Prostate gland (tissue), 2 donors: ENCODE measurements around the gene IL32. TPM values are rescaled to one million over a fixed set of nuclear protein-coding genes. Genes with fewer than 3 reads are reported as not detected.
"Not testable (repeated sequence)": the region's sequence is repeated elsewhere in the genome, so short reads cannot be mapped to it uniquely, and the experiment has no call there.

ENCODE experiments used
- DNase-seq: peaks from one replicate; pipeline ENCODE4 v3.0.0-alpha.2; 2019; ENCODE audit warnings: low spot score
- H3K27ac ChIP-seq, 2 donors: fragments of 200-600 bp; sonication (generic); 2 replicates each; pipeline ENCODE4 v1.5.1; 2017 to 2019
- H3K27me3 ChIP-seq: fragments of 200-600 bp; sonication (generic); replicated peaks from 2 replicates; pipeline ENCODE4 v1.5.1; 2019; ENCODE audit not compliant: insufficient read depth
- H3K36me3 ChIP-seq, 2 donors: fragments of 200-600 bp; sonication (generic); 1 replicate in 1 of 2; 2 replicates in 1 of 2; pipeline versions ENCODE4 v1.5.1 to v1.8.1; 2017 to 2019
- H3K4me1 ChIP-seq: fragments of 200-600 bp; sonication (generic); replicated peaks from 2 replicates; pipeline ENCODE4 v1.5.1; 2019
- H3K4me3 ChIP-seq, 2 donors: fragments of 200-600 bp; sonication (generic); 2 replicates each; pipeline ENCODE4 v1.5.1; 2017 to 2019
- H3K9me3 ChIP-seq: fragments of 200-600 bp; sonication (generic); 2 replicates; pipeline ENCODE4 v1.5.1; 2017
- CTCF ChIP-seq, 4 experiments: fragments of 200-600 bp in 2 of 4; fragments of 450-650 bp in 2 of 4; sonication (generic) in 2 of 4; IDR thresholded peaks; 1 replicate in 3 of 4; 2 replicates in 1 of 4; pipeline ENCODE4 v1.5.1; 2016 to 2019; ENCODE audit warnings: antibody characterized with exemption in 4 of 4, mild to moderate bottlenecking in 2 of 4, moderate library complexity in 2 of 4
- POLR2A ChIP-seq: fragments of 450-650 bp; IDR thresholded peaks from one replicate; pipeline ENCODE4 v1.6.1; 2016; ENCODE audit warnings: antibody characterized with exemption, mild to moderate bottlenecking
- POLR2AphosphoS5 ChIP-seq: sonication (generic); formaldehyde crosslinking; IDR thresholded peaks from one replicate; pipeline ENCODE4 v1.6.1; 2017; ENCODE audit warnings: antibody characterized with exemption
- WGBS: methylation state at CpG from one replicate; pipeline ENCODE4 v1.1.5; 2018; 5-methylcytosine and 5-hydroxymethylcytosine counted together
- intact Hi-C: fragments of 100-400 bp; cut with DNase I; formaldehyde crosslinking; loops from one replicate; pipeline ENCODE4 v1.14.2; 2022
- total RNA-seq, 2 donors: library from RNA; depleted of rRNA; stranded (reverse); fragments of >200 nt; gene quantifications; one replicate each; pipeline ENCODE4 v1.1.0, GENCODE V29; 2016

The IL32 gene
- total RNA-seq, 2 donors from 2014 or later = 13.5 to 33.3 TPM

GRCh38 chr16:3070608-3071111, 5.2 kb downstream of the IL32 start:
- H3K27ac ChIP-seq = no peak overlapping the region
- no peaks in the 10 kb centered on the region for H3K9me3 ChIP-seq
- TF ChIP-seq POLR2A = no peak
- TF ChIP-seq POLR2AphosphoS5 = no peak
- TF ChIP-seq CTCF (IDR thresholded peaks at IDR 0.05) = no peak
- H3K27me3 ChIP-seq = no peaks in the 10 kb centered on the region
- no peak overlapping the region for H3K4me3 ChIP-seq
- WGBS = 87% methylated on average over 9 of the region's 9 CpGs
- no peak for DNase-seq
- intact Hi-C loops = no loop called here
- H3K36me3 ChIP-seq = no peaks in the 10 kb centered on the region
- H3K4me1 ChIP-seq = no peaks in the 10 kb centered on the region

GRCh38 chr16:3071655-3072054, 6.2 kb downstream of the IL32 start:
- Histone ChIP-seq H3K4me1 (no peaks in the 10 kb centered on the region), H3K9me3 (no peaks in the 10 kb centered on the region), H3K4me3 (no peak overlapping the region), H3K36me3 (no peaks in the 10 kb centered on the region), H3K27me3 (no peaks in the 10 kb centered on the region), H3K27ac (no peak overlapping the region)
- intact Hi-C loops = no loop called here
- DNase-seq = no peak
- 86% methylated on average over 7 of the region's 7 CpGs for WGBS
- TF ChIP-seq POLR2A = no peak
- TF ChIP-seq CTCF (IDR thresholded peaks at IDR 0.05) = no peak
- no peak for TF ChIP-seq POLR2AphosphoS5

- intact Hi-C loops, H3K36me3 ChIP-seq, H3K9me3 ChIP-seq, H3K4me1 ChIP-seq, H3K4me3 ChIP-seq, H3K27me3 ChIP-seq, H3K27ac ChIP-seq, DNase-seq: not testable (repeated sequence)
- WGBS = 58% methylated on average over 2 of the region's 4 CpGs
Observed at GRCh38 chr16:3072148-3072547, 6.7 kb downstream of the IL32 start.

- WGBS = 65% methylated on average over 5 of the region's 18 CpGs
- intact Hi-C loops = not testable (repeated sequence)
Observed at GRCh38 chr16:3072576-3073263, 7.3 kb downstream of the IL32 start.

GRCh38 chr16:3073448-3073847, 8.0 kb downstream of the IL32 start:
- no peak for TF ChIP-seq POLR2A
- no peak for TF ChIP-seq CTCF (IDR thresholded peaks at IDR 0.05)
- no peak for TF ChIP-seq POLR2AphosphoS5
- no peaks in the 10 kb centered on the region for H3K4me1 ChIP-seq
- DNase-seq = no peak
- no peaks in the 10 kb centered on the region for H3K27me3 ChIP-seq
- 91% methylated on average over 7 of the region's 7 CpGs for WGBS
- H3K9me3 ChIP-seq = no peaks in the 10 kb centered on the region
- H3K4me3 ChIP-seq = no peak overlapping the region
- intact Hi-C loops = no loop called here
- H3K36me3 ChIP-seq = no peaks in the 10 kb centered on the region
- no peak overlapping the region for H3K27ac ChIP-seq

More at GRCh38 chr16:3072576-3073263, 7.3 kb downstream of the IL32 start:
- not testable (repeated sequence) for H3K27ac ChIP-seq, H3K4me3 ChIP-seq, H3K4me1 ChIP-seq, DNase-seq, H3K9me3 ChIP-seq, H3K27me3 ChIP-seq, H3K36me3 ChIP-seq

- no peaks in the 10 kb centered on the region for H3K4me1 ChIP-seq
- no peaks in the 10 kb centered on the region for H3K9me3 ChIP-seq
- intact Hi-C loops = no loop called here
- H3K4me3 ChIP-seq = no peak overlapping the region
- no peak for DNase-seq
- WGBS = 54% methylated on average over 9 of the region's 9 CpGs
- no peaks in the 10 kb centered on the region for H3K36me3 ChIP-seq
- no peak overlapping the region for H3K27ac ChIP-seq
- no peak for TF ChIP-seq POLR2AphosphoS5
- no peak for TF ChIP-seq POLR2A
- no peak for TF ChIP-seq CTCF (IDR thresholded peaks at IDR 0.05)
- no peaks in the 10 kb centered on the region for H3K27me3 ChIP-seq
Observed at GRCh38 chr16:3074860-3075522, 9.6 kb downstream of the IL32 start.
